HEK293 (cell line): ENCODE measurements around the gene LOX.

Experiments
- GLIS2 ChIP-seq: fragments of 450-650 bp; formaldehyde crosslinking; IDR thresholded peaks from 2 replicates; pipeline ENCODE4 v1.5.1; 2016; ENCODE audit warnings: missing biosample characterization, missing genetic modification characterization
- HOXC10 ChIP-seq: sonication (generic); formaldehyde crosslinking; IDR thresholded peaks from 2 replicates; pipeline ENCODE4 v1.8.1; 2023; ENCODE audit warnings: mild to moderate bottlenecking, missing genetic modification reagents
- KLF1 ChIP-seq: fragments of 450-650 bp; formaldehyde crosslinking; IDR thresholded peaks from 2 replicates; pipeline ENCODE4 v1.5.1; 2016; ENCODE audit warnings: missing biosample characterization, missing genetic modification characterization
- KLF9 ChIP-seq: fragments of 450-650 bp; formaldehyde crosslinking; IDR thresholded peaks from 2 replicates; pipeline ENCODE4 v1.5.1; 2016; ENCODE audit warnings: missing biosample characterization, missing genetic modification characterization, low read depth
- MZF1 ChIP-seq: fragments of 450-650 bp; formaldehyde crosslinking; IDR thresholded peaks from 2 replicates; pipeline ENCODE4 v1.5.1; 2017; ENCODE audit warnings: missing biosample characterization, missing genetic modification characterization, borderline replicate concordance
- PATZ1 ChIP-seq: fragments of 450-650 bp; formaldehyde crosslinking; IDR thresholded peaks from 2 replicates; pipeline ENCODE4 v1.5.1; 2016; ENCODE audit warnings: missing biosample characterization, missing genetic modification characterization
- PRDM1 ChIP-seq: fragments of 450-650 bp; formaldehyde crosslinking; IDR thresholded peaks from 2 replicates; pipeline ENCODE4; 2016; ENCODE audit warnings: missing biosample characterization, missing genetic modification characterization
- PRDM6 ChIP-seq: fragments of 450-650 bp; formaldehyde crosslinking; IDR thresholded peaks from 2 replicates; pipeline ENCODE4 v1.5.1; 2017; ENCODE audit warnings: missing biosample characterization, missing genetic modification characterization
- REST ChIP-seq: fragments of 450-650 bp; formaldehyde crosslinking; IDR thresholded peaks from 2 replicates; pipeline ENCODE4 v1.5.1; 2016; ENCODE audit warnings: missing biosample characterization, missing genetic modification characterization
- ZNF184 ChIP-seq: fragments of 450-650 bp; IDR thresholded peaks from 2 replicates; pipeline ENCODE4 v1.5.1; 2018; ENCODE audit warnings: missing biosample characterization, mild to moderate bottlenecking, missing genetic modification characterization
- ZNF280D ChIP-seq: fragments of 450-650 bp; formaldehyde crosslinking; IDR thresholded peaks from 2 replicates; pipeline ENCODE4 v1.5.1; 2016; ENCODE audit warnings: missing biosample characterization, missing genetic modification characterization
- ZNF362 ChIP-seq: fragments of 450-650 bp; formaldehyde crosslinking; IDR thresholded peaks from 2 replicates; pipeline ENCODE4 v1.5.1; 2016; ENCODE audit warnings: missing biosample characterization, missing genetic modification characterization
- ZNF629 ChIP-seq: fragments of 450-650 bp; formaldehyde crosslinking; IDR thresholded peaks from 2 replicates; pipeline ENCODE4 v1.5.1; 2017; ENCODE audit warnings: missing biosample characterization, missing genetic modification characterization
- ZNF777 ChIP-seq: fragments of 450-650 bp; formaldehyde crosslinking; IDR thresholded peaks from 2 replicates; pipeline ENCODE4 v1.5.1; 2017; ENCODE audit warnings: missing biosample characterization, missing genetic modification characterization, borderline replicate concordance
- ZXDB ChIP-seq: fragments of 450-650 bp; formaldehyde crosslinking; IDR thresholded peaks from 2 replicates; pipeline ENCODE4 v1.5.1; 2016; ENCODE audit warnings: missing biosample characterization, missing genetic modification characterization
- TF ChIP-seq, protein P1 (sequence below): fragments of 450-650 bp; formaldehyde crosslinking; IDR thresholded peaks from 2 replicates; pipeline ENCODE4 v1.5.1; 2016; ENCODE audit warnings: missing biosample characterization, missing genetic modification characterization
- TF ChIP-seq, protein P2 (sequence below): fragments of 450-650 bp; formaldehyde crosslinking; IDR thresholded peaks from 2 replicates; pipeline ENCODE4 v1.5.1; 2016; ENCODE audit warnings: missing biosample characterization, missing genetic modification characterization
- TF ChIP-seq, protein P3 (sequence below): fragments of 450-650 bp; formaldehyde crosslinking; IDR thresholded peaks from 2 replicates; pipeline ENCODE4 v1.5.1; 2016; ENCODE audit warnings: missing biosample characterization, missing genetic modification characterization

The LOX gene

DNA sequence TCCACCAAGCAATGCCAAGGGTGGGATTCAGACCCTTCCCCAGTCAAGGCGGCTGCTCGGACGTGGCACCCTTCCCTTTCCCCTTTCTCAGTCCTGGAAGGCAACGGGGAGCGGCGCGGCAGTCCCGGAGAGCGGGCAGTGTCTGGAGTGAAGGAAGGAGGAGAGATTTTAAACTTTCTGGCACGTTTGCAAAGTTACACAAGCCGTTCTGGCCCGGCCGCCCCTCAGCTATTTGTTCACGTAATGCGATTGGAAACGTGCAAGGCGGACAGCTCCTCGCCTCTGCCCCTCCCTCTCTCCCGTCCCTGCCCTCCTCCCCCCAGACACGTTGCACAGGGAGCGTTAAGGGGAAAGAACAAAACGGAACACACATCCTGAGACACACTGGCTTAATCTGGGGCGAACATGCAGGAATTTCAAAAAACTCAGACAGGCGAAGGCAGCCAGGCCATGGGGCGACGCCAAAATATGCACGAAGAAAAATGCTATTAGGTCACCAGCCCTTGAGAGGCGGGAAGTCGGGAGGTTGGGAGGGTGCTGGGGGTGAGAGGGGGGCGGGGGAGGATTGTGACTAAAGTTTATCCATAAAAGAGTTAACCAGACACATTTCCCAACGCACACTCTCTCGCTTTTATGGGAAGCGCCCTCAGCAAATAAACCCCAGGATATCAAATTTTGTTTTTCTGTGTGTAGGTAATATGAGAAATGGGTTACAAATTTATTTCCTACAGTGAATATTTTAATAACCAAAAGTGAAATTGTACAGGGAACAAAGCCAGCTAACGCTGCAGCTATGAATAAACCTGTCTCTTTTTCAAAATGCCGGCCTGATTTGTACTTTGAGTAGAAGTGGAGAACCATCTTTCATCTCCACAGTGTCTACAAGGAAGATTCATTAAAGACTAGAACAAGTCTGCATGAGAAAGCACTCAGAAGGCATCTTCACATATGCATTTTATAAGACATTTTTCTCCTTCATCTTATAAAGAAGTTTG is at the start of gene LOX (continued):
- peak; percentile 91 for TF ChIP-seq REST (tag by site-specific recombination)
- peak; percentile 69 for TF ChIP-seq ZXDB (tag by site-specific recombination)
- peak; percentile 47 for TF ChIP-seq PRDM1 (tag by site-specific recombination)
- TF ChIP-seq PRDM6 (tag by site-specific recombination): peak; percentile 64
- TF ChIP-seq MZF1 (tag by site-specific recombination): 0 out of 2 replicates have a peak, but pooled peaks have one; percentile 26
- TF ChIP-seq, protein P1, sequence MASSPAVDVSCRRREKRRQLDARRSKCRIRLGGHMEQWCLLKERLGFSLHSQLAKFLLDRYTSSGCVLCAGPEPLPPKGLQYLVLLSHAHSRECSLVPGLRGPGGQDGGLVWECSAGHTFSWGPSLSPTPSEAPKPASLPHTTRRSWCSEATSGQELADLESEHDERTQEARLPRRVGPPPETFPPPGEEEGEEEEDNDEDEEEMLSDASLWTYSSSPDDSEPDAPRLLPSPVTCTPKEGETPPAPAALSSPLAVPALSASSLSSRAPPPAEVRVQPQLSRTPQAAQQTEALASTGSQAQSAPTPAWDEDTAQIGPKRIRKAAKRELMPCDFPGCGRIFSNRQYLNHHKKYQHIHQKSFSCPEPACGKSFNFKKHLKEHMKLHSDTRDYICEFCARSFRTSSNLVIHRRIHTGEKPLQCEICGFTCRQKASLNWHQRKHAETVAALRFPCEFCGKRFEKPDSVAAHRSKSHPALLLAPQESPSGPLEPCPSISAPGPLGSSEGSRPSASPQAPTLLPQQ (tag by site-specific recombination): peak; percentile 51; the same call in 1 of the 2 replicates
- peak; percentile 83 for TF ChIP-seq PATZ1 (tag by site-specific recombination)
- no peak for TF ChIP-seq HOXC10 (CRISPR knock-in tag)
- peak; percentile 65 for TF ChIP-seq ZNF629 (tag by site-specific recombination)
- TF ChIP-seq KLF1 (tag by site-specific recombination): peak; percentile 25; the same call in 1 of the 2 replicates
- TF ChIP-seq, protein P2, sequence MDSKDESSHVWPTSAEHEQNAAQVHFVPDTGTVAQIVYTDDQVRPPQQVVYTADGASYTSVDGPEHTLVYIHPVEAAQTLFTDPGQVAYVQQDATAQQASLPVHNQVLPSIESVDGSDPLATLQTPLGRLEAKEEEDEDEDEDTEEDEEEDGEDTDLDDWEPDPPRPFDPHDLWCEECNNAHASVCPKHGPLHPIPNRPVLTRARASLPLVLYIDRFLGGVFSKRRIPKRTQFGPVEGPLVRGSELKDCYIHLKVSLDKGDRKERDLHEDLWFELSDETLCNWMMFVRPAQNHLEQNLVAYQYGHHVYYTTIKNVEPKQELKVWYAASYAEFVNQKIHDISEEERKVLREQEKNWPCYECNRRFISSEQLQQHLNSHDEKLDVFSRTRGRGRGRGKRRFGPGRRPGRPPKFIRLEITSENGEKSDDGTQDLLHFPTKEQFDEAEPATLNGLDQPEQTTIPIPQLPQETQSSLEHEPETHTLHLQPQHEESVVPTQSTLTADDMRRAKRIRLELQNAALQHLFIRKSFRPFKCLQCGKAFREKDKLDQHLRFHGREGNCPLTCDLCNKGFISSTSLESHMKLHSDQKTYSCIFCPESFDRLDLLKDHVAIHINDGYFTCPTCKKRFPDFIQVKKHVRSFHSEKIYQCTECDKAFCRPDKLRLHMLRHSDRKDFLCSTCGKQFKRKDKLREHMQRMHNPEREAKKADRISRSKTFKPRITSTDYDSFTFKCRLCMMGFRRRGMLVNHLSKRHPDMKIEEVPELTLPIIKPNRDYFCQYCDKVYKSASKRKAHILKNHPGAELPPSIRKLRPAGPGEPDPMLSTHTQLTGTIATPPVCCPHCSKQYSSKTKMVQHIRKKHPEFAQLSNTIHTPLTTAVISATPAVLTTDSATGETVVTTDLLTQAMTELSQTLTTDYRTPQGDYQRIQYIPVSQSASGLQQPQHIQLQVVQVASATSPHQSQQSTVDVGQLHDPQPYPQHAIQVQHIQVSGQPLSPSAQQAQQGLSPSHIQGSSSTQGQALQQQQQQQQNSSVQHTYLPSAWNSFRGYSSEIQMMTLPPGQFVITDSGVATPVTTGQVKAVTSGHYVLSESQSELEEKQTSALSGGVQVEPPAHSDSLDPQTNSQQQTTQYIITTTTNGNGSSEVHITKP: peak; percentile 37; the same call in 1 of the 2 replicates
- no peak for TF ChIP-seq ZNF280D (tag by site-specific recombination)
- TF ChIP-seq ZNF184: no peak
- peak; percentile 49; the same call in 1 of the 2 replicates for TF ChIP-seq KLF9 (tag by site-specific recombination)
- TF ChIP-seq ZNF362 (tag by site-specific recombination): 0 out of 2 replicates have a peak, but pooled peaks have one; percentile 41
- peak; percentile 49 for TF ChIP-seq GLIS2
- TF ChIP-seq, protein P3, sequence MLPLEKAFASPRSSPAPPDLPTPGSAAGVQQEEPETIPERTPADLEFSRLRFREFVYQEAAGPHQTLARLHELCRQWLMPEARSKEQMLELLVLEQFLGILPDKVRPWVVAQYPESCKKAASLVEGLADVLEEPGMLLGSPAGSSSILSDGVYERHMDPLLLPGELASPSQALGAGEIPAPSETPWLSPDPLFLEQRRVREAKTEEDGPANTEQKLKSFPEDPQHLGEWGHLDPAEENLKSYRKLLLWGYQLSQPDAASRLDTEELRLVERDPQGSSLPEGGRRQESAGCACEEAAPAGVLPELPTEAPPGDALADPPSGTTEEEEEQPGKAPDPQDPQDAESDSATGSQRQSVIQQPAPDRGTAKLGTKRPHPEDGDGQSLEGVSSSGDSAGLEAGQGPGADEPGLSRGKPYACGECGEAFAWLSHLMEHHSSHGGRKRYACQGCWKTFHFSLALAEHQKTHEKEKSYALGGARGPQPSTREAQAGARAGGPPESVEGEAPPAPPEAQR (tag by site-specific recombination): no peak
- TF ChIP-seq ZNF777 (tag by site-specific recombination): peak; percentile 31; the same call in 1 of the 2 replicates
